Ureter (tissue), 1 donor: ENCODE data around the gene UNC50. TPM values are rescaled to one million over a fixed set of nuclear protein-coding genes. Genes with fewer than 3 reads are reported as not detected.

ENCODE experiments used
- DNase-seq: peaks from one replicate; pipeline ENCODE4 v3.0.0-alpha.2; 2020; ENCODE audit warnings: low spot score
- total RNA-seq: library from RNA; stranded (reverse); gene quantifications from one replicate; pipeline ENCODE4 v1.2.4, GENCODE V29; 2023
- donor health status: DM: yes; HTN: yes; CAD: no.

The UNC50 gene
- total RNA-seq = 48.9 TPM

DNA sequence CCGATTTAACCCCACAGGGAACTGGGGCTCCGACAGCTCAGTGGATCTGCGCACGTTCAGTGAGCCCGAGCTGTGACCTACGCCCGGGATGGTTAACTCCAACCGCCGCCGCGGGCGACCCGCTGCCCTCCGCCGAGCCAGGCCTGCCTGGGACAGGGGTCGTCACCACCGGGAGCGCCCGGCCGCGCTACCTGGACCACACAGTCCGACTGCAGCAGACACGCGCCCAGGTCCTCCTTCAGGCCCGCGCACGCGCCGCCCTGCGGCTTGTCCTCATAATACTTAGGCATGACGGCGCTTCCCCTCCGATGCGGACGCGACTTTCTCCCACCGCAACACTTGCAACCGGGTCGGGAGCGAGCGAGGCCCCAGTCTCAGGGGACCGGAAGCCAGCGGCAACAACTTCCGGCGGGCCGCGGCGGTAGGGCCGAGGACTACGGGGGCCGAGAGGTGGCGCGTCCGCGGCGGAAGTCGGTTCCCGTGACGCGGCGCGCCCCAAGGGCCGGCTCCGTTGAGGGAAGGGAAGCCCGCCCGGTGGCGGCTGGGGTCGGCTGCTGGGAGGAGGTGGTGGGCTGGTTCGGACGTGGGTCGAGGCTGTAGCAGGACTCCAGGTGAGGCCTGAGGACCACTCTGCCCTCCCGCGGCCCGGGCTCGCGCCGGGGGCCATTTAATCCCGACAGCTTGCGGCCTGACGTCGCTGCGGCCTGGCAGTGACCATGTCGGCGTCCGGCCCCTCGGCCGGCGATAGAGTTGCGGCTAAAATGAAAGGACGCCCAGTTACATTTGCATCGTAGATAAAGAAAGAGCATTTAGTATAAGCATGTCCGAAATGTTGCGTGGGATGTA, at the start of gene UNC50, which contains the start of gene COA5:
Gene UNC50 (plus strand): TSS at position 474 of the 846 bp plus-strand sequence. CDS start 1,171 bp downstream, outside the sequence.
Gene COA5 (minus strand): TSS at position 397 of the 846 bp plus-strand sequence. CDS start 107 bp downstream, at position 290.
- peak; percentile 90 for DNase-seq

GRCh38 chr2:98558852-98559530, 49.4 kb upstream of the UNC50 start:
- no peak for DNase-seq

DNA sequence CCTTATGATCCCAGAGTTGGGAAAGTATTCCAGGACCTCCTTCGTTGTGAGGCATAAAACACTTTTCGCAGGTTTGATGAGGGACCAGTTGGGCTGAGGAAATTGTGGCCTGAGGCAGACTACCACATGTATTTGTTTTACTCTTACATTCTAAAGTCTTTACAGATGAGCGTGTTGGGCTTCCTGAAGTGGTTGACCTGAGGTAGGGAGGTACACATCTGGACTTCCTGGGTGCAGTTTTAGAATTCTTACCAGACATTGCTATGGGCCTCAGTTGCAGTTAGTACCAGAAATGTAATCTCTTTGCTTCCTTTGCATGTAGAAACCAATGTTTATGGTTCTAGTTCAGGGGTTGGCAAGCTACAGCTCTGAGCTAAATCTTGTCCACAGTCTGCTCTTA, 48.8 kb upstream of the UNC50 start:
- DNase-seq = no peak

- DNase-seq = no peak
Measured at GRCh38 chr2:98560256-98560771, 48.1 kb upstream of the UNC50 start.

- no peak for DNase-seq
Measured at GRCh38 chr2:98561018-98561417, 47.4 kb upstream of the UNC50 start.

GRCh38 chr2:98561902-98562695, 46.3 kb upstream of the UNC50 start:
- no peak for DNase-seq

GRCh38 chr2:98563394-98563793, 45.0 kb upstream of the UNC50 start:
- DNase-seq = no peak

DNA sequence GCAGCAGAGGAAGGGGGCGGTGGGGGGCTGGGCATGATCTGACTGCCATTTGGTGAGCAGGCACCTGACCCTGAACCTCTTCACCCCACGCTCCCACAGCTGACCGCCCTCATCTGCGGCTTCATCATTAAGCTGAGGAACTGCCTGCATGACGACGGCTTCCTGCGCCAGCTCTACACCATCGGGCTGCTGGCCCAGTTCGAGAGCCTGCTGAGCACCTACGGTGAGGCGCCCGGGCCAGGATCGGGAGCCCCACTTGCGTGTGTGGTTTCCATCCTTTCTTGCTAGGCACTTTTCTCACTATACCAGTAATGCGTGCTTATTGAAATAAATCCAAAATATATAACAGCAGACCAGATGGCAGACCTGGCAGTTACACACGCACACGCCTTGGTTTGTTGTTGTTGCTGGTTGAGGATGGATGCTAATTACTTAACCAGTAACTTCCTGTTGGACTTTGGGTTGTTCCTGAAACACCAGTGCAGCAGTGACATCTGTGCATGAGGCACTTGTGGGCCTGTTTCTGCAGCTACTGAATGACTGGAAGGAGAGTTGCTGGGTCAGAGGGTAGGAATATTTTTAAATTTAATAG, 43.8 kb upstream of the UNC50 start:
- no peak for DNase-seq

DNA sequence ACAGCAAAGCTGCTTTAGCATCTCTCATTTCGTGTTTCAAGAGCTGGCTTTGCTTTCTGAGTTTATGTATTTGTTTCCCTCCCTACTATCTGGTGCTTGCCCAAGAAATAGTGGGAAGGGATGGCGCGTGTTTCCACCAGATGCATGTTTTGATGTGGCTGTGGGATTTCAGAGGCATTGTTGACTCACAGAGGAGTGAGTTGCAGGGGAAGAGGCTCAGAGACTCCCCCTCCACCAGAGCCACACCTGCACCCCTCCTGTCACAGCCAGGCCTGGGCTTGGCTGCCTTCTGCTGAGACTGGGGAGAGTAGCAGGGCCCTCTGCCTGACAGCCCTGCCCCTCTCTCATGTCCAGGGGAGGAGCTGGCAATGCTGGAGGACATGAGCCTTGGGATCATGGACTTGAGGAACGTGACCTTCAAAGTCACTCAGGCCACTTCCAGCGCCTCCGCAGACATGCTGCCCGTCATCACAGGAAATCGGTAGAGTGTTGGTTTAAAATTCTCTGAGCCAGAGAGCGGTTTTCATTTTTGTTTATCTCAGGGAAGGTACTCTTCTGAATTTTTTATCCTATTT, 43.0 kb upstream of the UNC50 start:
- no peak for DNase-seq

DNA sequence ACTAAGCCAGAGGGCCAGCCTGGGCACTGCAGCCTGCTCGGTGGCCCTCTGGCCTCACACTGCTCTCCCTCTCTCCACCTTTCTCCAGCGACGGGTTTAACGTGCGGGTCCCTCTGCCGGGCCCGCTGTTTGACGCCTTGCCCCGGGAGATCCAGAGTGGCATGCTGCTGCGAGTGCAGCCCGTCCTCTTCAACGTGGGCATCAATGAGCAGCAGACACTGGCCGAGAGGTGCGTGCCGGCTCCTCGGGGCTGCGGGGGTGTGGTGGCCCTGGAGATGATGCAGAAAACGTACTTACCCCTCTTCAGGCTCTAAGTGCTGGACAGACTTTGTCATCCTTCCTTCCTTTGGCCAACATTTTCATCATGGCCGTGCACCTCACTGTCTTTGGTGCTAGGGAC, 42.4 kb upstream of the UNC50 start:
- no peak for DNase-seq

GRCh38 chr2:98568161-98568956, 40.0 kb upstream of the UNC50 start:
- no peak for DNase-seq

DNA sequence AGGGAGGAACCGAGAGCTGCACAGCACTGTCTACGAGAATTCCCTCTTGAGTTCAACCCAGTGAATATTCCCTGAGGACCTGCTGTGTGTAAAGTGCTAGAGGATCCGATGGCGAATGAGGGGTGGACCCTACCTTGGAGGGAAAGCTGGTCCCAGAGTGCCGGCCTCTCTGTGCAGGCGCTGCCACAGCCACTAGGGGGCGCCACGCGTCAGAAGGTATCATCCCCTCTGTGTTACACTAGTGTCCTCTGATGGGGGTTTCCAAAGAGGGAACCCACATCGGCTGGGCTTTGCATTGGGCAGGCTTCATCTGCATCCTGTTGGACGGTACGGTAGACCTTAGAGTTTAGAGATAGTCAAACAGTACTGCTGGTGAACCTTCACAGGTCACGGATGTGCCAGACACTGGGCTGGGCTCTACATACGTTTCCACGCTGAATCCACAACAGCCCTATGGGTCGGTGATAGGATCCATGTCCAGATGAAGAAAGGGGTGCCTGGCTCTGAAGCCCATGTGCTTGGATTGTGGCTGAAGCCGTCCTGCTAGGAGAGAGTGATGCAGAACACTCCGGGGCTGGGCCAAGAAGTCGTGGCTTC, 39.1 kb upstream of the UNC50 start:
- no peak for DNase-seq

GRCh38 chr2:98569915-98570314, 38.5 kb upstream of the UNC50 start:
- DNase-seq = no peak

GRCh38 chr2:98570356-98570755, 38.0 kb upstream of the UNC50 start:
- DNase-seq = no peak

- DNase-seq = no peak
Measured at GRCh38 chr2:98571121-98571701, 37.2 kb upstream of the UNC50 start.

DNA sequence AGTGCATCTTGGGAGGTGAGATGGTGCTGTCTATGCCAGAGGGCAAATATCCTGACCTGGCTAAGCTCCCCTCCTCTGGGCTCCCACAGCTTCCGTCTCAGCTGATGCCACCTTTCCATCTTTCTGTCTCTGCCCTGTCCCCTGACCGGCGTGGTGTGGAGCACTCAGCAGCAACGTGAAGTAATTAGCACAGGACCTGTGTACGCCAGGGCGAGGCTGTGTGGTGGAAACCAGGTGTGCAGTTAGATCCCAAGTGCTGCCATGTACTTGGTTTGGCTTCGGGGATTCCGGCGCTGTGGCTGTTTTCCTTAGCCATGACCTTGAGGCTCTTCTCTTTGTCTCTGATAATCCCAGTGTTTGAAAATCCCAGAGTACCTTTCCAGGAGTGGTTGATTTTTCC, 36.6 kb upstream of the UNC50 start:
- no peak for DNase-seq

DNA sequence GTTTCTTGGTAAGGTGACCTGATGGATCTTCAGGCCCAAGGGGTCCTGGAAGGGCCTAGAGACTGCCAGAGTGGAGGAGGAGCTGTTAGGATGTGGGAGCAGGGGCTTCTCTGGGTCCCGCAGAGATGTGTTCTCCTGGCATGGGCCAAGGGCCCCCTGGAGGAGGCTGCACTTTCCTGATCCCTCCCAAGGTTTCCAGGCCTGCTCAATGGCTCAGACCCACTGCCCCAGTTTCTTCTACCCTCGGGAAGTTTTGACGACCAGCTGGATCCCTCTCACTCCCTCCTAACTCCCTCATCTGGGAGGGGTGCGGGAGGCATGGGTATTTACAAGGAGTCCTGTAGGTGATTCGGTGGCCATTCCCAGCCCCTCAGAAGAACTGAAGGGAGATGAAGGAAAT, 36.2 kb upstream of the UNC50 start:
- no peak for DNase-seq

GRCh38 chr2:98572676-98573075, 35.7 kb upstream of the UNC50 start:
- DNase-seq = no peak

DNA sequence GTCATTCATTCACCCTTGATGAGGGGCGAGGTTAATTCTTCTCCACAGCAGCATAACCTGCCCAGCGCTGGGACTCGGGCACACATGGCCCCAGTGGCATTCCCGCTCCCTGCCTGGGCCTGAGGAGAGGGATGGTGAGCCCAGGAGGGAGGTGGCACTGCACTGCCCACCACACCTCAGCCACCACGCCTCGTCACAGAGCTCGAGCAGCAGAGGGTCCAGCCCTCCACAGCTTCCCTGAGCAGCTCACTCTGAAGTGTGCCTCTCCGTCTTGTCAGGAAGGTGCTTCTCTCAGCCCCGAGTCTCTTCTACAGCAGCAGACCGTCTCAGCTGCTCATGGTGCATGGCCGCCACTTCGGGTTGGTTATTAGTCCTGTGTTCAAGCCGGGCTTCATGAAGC, 35.0 kb upstream of the UNC50 start:
- DNase-seq = no peak
